ENCODE results near the gene UBA1. TPM values are rescaled to one million over a fixed set of nuclear protein-coding genes. Genes with fewer than 3 reads are reported as not detected.
A peak's percentile ranks its signal among the peaks of the same experiment; 100 is the strongest.

The UBA1 gene
- polyA plus RNA-seq, 2 of the 4 experiments (the other 2 are of a cell fraction), result 160 to 192 TPM

DNA sequence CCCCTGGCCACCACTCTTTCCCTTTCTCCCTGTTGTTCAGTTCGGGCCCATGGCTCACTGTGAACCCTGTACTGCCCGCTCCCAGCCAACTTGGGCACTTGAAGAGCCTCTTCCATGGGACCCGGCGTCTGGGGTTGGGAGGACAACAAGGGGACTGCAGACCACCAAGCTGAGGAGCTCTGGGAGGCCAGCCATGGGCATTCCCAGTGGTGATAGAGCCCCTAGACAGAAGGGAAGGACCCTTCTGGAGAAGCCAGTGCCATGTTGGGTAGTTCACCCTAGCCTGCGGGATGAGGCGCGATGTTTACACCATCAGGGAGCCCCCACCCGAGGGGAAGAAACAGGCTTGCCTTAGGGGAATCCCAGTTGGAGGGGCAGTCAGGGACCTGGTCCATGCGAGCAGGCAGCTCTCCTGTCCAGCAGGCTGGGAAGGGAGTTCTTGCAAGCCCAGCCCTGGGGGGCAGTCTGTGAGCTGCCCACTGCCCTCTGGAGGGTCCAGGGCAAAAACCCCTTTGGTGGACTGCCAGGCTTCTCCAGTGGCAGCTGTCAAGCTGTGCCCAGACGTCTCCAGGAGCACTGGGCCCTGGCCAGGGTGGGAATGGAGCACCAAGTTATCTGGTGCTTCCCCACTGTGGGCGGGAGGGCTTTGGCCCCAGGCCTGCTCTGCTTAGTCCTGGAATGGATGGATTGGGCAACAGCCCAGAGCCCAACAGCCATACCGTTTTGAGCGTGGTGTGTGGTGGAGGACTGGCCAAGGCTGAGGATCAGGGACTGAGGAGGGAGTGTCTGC is 23.7 kb upstream of the UBA1 start:
- no peak overlapping the region for H3K4me3 ChIP-seq
- CTCF ChIA-PET, result no interaction called here
- POLR2A ChIA-PET, result no interaction called here
- H3K27ac ChIP-seq, result no peak overlapping the region
- DNase-seq (ENCODE audit: low read depth in 1 of 2, low spot score in 1 of 2), result no peak
- no peak overlapping the region for H3K4me2 ChIP-seq
- FAIRE-seq, result no peak
- no peaks in the 10 kb centered on the region for H3K4me1 ChIP-seq
- H3K9me3 ChIP-seq, result no peaks in the 10 kb centered on the region
- ATAC-seq, result peak in 1 of 2 experiments; percentile 45; a peak in 3 of 6 replicates
- 91% methylated on average over 5 of the region's 13 CpGs for WGBS (ENCODE audit: missing lambda C conversion rate)
- TF ChIP-seq HOXA7 (CRISPR knock-in tag; IDR thresholded peaks at IDR 0.05) (no peak), CEBPB (IDR thresholded peaks at IDR 0.05) (no peak), CHD4 (IDR thresholded peaks at IDR 0.05; ENCODE audit: borderline replicate concordance) (no peak), JUNB (IDR thresholded peaks at IDR 0.05) (no peak), PHF8 (IDR thresholded peaks at IDR 0.05; ENCODE audit: borderline replicate concordance, low read depth) (no peak), SREBF2 (IDR thresholded peaks at IDR 0.05) (no peak), RARB (CRISPR knock-in tag; IDR thresholded peaks at IDR 0.05) (no peak), CBX8 (IDR thresholded peaks at IDR 0.05) (no peak), MYC (IDR thresholded peaks at IDR 0.05; ENCODE audit: borderline replicate concordance, low read length) (no peak), JUN (IDR thresholded peaks at IDR 0.05) (no peak)
- TF ChIP-seq, protein P1, sequence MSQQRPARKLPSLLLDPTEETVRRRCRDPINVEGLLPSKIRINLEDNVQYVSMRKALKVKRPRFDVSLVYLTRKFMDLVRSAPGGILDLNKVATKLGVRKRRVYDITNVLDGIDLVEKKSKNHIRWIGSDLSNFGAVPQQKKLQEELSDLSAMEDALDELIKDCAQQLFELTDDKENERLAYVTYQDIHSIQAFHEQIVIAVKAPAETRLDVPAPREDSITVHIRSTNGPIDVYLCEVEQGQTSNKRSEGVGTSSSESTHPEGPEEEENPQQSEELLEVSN (IDR thresholded peaks at IDR 0.05; ENCODE audit: borderline replicate concordance, low read depth), result no peak
- TF ChIP-seq, protein P2, sequence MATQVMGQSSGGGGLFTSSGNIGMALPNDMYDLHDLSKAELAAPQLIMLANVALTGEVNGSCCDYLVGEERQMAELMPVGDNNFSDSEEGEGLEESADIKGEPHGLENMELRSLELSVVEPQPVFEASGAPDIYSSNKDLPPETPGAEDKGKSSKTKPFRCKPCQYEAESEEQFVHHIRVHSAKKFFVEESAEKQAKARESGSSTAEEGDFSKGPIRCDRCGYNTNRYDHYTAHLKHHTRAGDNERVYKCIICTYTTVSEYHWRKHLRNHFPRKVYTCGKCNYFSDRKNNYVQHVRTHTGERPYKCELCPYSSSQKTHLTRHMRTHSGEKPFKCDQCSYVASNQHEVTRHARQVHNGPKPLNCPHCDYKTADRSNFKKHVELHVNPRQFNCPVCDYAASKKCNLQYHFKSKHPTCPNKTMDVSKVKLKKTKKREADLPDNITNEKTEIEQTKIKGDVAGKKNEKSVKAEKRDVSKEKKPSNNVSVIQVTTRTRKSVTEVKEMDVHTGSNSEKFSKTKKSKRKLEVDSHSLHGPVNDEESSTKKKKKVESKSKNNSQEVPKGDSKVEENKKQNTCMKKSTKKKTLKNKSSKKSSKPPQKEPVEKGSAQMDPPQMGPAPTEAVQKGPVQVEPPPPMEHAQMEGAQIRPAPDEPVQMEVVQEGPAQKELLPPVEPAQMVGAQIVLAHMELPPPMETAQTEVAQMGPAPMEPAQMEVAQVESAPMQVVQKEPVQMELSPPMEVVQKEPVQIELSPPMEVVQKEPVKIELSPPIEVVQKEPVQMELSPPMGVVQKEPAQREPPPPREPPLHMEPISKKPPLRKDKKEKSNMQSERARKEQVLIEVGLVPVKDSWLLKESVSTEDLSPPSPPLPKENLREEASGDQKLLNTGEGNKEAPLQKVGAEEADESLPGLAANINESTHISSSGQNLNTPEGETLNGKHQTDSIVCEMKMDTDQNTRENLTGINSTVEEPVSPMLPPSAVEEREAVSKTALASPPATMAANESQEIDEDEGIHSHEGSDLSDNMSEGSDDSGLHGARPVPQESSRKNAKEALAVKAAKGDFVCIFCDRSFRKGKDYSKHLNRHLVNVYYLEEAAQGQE (IDR thresholded peaks at IDR 0.05), result no peak

DNA sequence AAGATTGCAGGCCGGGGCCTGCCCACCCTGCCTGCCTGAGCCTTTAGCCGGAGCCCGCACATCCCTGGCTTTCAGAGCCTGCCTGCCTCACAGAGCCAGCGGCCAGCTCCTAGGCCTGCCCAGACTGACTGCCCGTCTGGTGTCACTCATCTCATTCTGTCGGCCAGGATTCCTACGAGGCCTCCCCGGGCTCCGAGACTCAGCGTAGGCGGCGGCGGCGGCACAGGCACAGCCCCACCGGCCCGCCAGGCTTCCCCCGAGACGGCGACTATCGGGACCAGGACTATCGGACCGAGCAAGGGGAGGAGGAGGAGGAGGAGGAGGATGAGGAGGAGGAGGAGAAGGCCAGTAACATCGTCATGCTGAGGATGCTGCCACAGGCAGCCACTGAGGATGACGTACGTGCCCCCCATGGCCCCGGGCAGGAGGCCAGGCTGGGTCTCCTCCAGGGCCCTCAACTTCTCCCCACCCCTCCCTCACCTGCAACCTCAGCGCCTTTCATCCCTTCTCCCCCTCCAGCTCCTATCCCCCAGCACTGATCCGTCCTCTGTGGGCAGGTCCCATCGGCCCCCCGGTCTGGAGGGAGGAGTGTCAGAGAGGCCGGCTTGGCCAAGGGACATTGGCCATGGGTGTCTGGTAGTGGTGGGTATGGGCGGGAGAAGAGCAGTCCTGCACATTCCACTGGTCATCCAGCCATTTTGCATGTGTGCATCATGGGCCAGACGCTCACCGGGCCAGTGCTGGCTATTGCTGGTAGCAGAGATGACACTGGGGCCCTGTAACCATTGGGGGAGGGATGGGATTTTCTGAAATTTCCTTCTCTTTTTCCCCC is 22.6 kb upstream of the UBA1 start:
- Histone ChIP-seq H3K4me3 (no peak overlapping the region), H3K4me1 (no peaks in the 10 kb centered on the region), H3K4me2 (no peak overlapping the region), H3K9me3 (no peaks in the 10 kb centered on the region), H3K27ac (no peak overlapping the region)
- ChIA-PET POLR2A (no interaction called here), CTCF (no interaction called here)
- ATAC-seq (no peak), FAIRE-seq (no peak), DNase-seq (ENCODE audit: low read depth in 1 of 2, low spot score in 1 of 2) (no peak)
- TF ChIP-seq FOSL2 (IDR thresholded peaks at IDR 0.05) (no peak), FOSL2 (CRISPR knock-in tag; IDR thresholded peaks at IDR 0.05) (no peak), ZNF302 (CRISPR knock-in tag; IDR thresholded peaks at IDR 0.05) (no peak)
- WGBS (ENCODE audit: missing lambda C conversion rate), result 92% methylated on average over 33 of the region's 34 CpGs

DNA sequence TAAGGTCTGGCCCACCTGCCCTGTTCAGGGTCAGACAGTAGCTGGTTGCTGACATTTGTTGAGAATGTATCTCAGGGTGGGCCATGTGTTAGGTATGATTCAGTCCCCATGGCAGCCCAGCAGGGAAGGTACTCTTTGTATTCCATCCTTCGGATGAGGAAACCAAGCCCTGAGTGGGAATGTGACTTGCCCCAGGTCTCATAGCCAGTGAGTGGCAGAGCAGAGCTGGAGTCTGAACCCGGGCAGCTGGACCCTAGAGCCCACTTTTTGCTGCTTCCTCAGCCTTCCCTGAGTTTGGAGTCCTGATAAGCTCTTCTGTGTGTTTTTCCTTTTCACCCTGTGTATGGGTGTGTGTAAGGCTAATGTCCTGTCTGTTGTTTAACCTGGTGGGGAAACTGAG is 21.6 kb upstream of the UBA1 start:
- ChIA-PET CTCF (no interaction called here), POLR2A (no interaction called here)
- ATAC-seq, result no peak
- DNase-seq (ENCODE audit: low read depth in 1 of 2, low spot score in 1 of 2), result no peak
- no peak for FAIRE-seq
- WGBS (ENCODE audit: missing lambda C conversion rate), result no CpG with 5 or more reads among the region's 2 CpGs
- Histone ChIP-seq H3K4me3 (no peak overlapping the region), H3K4me1 (no peaks in the 10 kb centered on the region), H3K4me2 (no peak overlapping the region), H3K27ac (no peak overlapping the region), H3K9me3 (no peaks in the 10 kb centered on the region)
- TF ChIP-seq NPAS2 (CRISPR knock-in tag; IDR thresholded peaks at IDR 0.05; ENCODE audit: borderline replicate concordance) (no peak), FOSB (CRISPR knock-in tag; IDR thresholded peaks at IDR 0.05) (no peak), CBX2 (IDR thresholded peaks at IDR 0.05; ENCODE audit: borderline replicate concordance, low read depth) (no peak), TFCP2L1 (CRISPR knock-in tag; IDR thresholded peaks at IDR 0.05) (no peak), JUN (IDR thresholded peaks at IDR 0.05) (no peak), CEBPB (IDR thresholded peaks at IDR 0.05) (no peak), RFX5 (IDR thresholded peaks at IDR 0.05) (no peak)
- TF ChIP-seq, protein P3, sequence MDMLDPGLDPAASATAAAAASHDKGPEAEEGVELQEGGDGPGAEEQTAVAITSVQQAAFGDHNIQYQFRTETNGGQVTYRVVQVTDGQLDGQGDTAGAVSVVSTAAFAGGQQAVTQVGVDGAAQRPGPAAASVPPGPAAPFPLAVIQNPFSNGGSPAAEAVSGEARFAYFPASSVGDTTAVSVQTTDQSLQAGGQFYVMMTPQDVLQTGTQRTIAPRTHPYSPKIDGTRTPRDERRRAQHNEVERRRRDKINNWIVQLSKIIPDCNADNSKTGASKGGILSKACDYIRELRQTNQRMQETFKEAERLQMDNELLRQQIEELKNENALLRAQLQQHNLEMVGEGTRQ (IDR thresholded peaks at IDR 0.05), result no peak

All from A549 (cell line).